Esophagus muscularis mucosa (tissue), 4 donors: ENCODE measurements around the gene CTNNA2.

Source experiments
- CTCF ChIP-seq, 3 experiments: fragments of 200-600 bp in 2 of 3; fragments of 450-650 bp in 1 of 3; sonication (generic) in 2 of 3; IDR thresholded peaks; one replicate each; pipeline ENCODE4 v1.5.1; 2017 to 2019; ENCODE audit warnings: antibody characterized with exemption in 3 of 3, mild to moderate bottlenecking in 2 of 3, moderate library complexity in 1 of 3
- EP300 ChIP-seq: sonication (generic); formaldehyde crosslinking; IDR thresholded peaks from one replicate; pipeline ENCODE4 v1.6.1; 2017; ENCODE audit warnings: antibody characterized with exemption
- POLR2A ChIP-seq: fragments of 450-650 bp; IDR thresholded peaks from one replicate; pipeline ENCODE4 v1.6.1; 2017; ENCODE audit warnings: antibody characterized with exemption, moderate library complexity, mild to moderate bottlenecking, low read depth
- POLR2AphosphoS5 ChIP-seq, 2 donors: sonication (generic); formaldehyde crosslinking; IDR thresholded peaks; one replicate each; pipeline ENCODE4 v1.6.1; 2017; ENCODE audit warnings: antibody characterized with exemption in 2 of 2

- TF ChIP-seq CTCF (IDR thresholded peaks at IDR 0.05) (no peak), EP300 (no peak), POLR2AphosphoS5 (IDR thresholded peaks at IDR 0.05) (no peak), POLR2A (no peak)
Observed at GRCh38 chr2:80420530-80421208, 907.8 kb downstream of the CTNNA2 start.
